GM20000 (cell line): Measurements from ENCODE around the gene RUFY1.

Experiments used
- DNase-seq: peaks from one replicate; pipeline ENCODE4 v3.0.0; 2012; ENCODE audit warnings: low spot score
- CTCF ChIP-seq: IDR thresholded peaks from 2 replicates; pipeline ENCODE4 v1.5.1; 2012; ENCODE audit warnings: mild to moderate bottlenecking, control low read depth; ENCODE audit errors: extremely low read depth, missing control alignments

The RUFY1 gene

GRCh38 chr5:179617930-179618329, 67.6 kb downstream of the RUFY1 start:
- no peak for DNase-seq
- no peak for TF ChIP-seq CTCF

GRCh38 chr5:179618923-179619554, 68.7 kb downstream of the RUFY1 start:
- no peak for TF ChIP-seq CTCF
- DNase-seq, result no peak

GRCh38 chr5:179619776-179620175, 69.4 kb downstream of the RUFY1 start:
- TF ChIP-seq CTCF, result no peak
- DNase-seq, result no peak

GRCh38 chr5:179620293-179620692, 69.9 kb downstream of the RUFY1 start:
- no peak for DNase-seq
- no peak for TF ChIP-seq CTCF

- TF ChIP-seq CTCF, result no peak
- no peak for DNase-seq
Measured at GRCh38 chr5:179620703-179621350, 70.5 kb downstream of the RUFY1 start.

- TF ChIP-seq CTCF, result no peak
- DNase-seq, result no peak
Measured at GRCh38 chr5:179621551-179622214, 71.3 kb downstream of the RUFY1 start.
